Liver (tissue), 9 donors: ENCODE results near the gene IBA57. TPM values are rescaled to one million over a fixed set of nuclear protein-coding genes. Genes with fewer than 3 reads are reported as not detected.
A peak's percentile ranks its signal among the peaks of the same experiment; 100 is the strongest.

Experiments
- DNase-seq: peaks from one replicate; pipeline ENCODE4 v3.0.0-alpha.2; 2017; ENCODE audit warnings: low spot score
- H3K27ac ChIP-seq, 2 donors: one replicate each; pipeline ENCODE4 v1.7.0; 2013; ENCODE audit warnings: inconsistent platforms in 2 of 2, low read length in 2 of 2, control low read depth in 1 of 2, low read depth in 1 of 2, mild to moderate bottlenecking in 1 of 2
- H3K27me3 ChIP-seq, 4 donors: one replicate each; pipeline versions ENCODE4 v1.6.1 to v1.7.0; 2013; ENCODE audit warnings: low read length in 3 of 4, inconsistent platforms in 1 of 4, mild to moderate bottlenecking in 1 of 4, moderate library complexity in 1 of 4; ENCODE audit not compliant: control insufficient read depth in 4 of 4, insufficient read depth in 4 of 4
- H3K36me3 ChIP-seq, 4 donors: one replicate each; pipeline versions ENCODE4 v1.6.1 to v1.7.0; 2013; ENCODE audit warnings: low read length in 3 of 4, mild to moderate bottlenecking in 3 of 4, low read depth in 1 of 4, moderate library complexity in 1 of 4; ENCODE audit not compliant: control insufficient read depth in 4 of 4, insufficient read depth in 3 of 4
- H3K4me1 ChIP-seq, 4 donors: one replicate each; pipeline versions ENCODE4 v1.6.1 to v1.7.0; 2013; ENCODE audit warnings: low read length in 3 of 4, mild to moderate bottlenecking in 3 of 4, moderate library complexity in 1 of 4; ENCODE audit not compliant: control insufficient read depth in 4 of 4, insufficient read depth in 4 of 4
- H3K4me3 ChIP-seq, 3 donors: one replicate each; pipeline versions ENCODE4 v1.6.1 to v1.7.0; 2013; ENCODE audit warnings: low read length in 3 of 3, control low read depth in 1 of 3, low read depth in 1 of 3, mild to moderate bottlenecking in 1 of 3
- H3K9ac ChIP-seq, 2 donors: one replicate each; pipeline ENCODE4 v1.7.0; 2013; ENCODE audit warnings: low read length in 2 of 2, mild to moderate bottlenecking in 2 of 2, moderate library complexity in 2 of 2, control low read depth in 1 of 2, low read depth in 1 of 2
- H3K9me3 ChIP-seq, 4 donors: one replicate each; pipeline versions ENCODE4 v1.6.1 to v1.7.0; 2013; ENCODE audit warnings: low read length in 3 of 4; ENCODE audit not compliant: control insufficient read depth in 4 of 4
- CTCF ChIP-seq: fragments of 150-350 bp; IDR thresholded peaks from 2 replicates; pipeline ENCODE4 v1.5.1; 2017; ENCODE audit warnings: improper control_type of control experiment, low read depth, low read length; ENCODE audit not compliant: missing input control
- EGR1 ChIP-seq, 2 donors: IDR thresholded peaks; 2 replicates each; pipeline ENCODE4 v1.6.1; 2016 to 2018; ENCODE audit warnings: antibody characterized with exemption in 2 of 2, low read depth in 2 of 2
- FOXA1 ChIP-seq: IDR thresholded peaks from 2 replicates; pipeline ENCODE4 v1.6.1; 2016; ENCODE audit warnings: antibody characterized with exemption
- FOXA2 ChIP-seq: IDR thresholded peaks from 2 replicates; pipeline ENCODE4 v1.6.1; 2016; ENCODE audit warnings: antibody characterized with exemption
- GABPA ChIP-seq, 2 donors: IDR thresholded peaks in 1 of 2; conservative IDR thresholded peaks in 1 of 2; 2 replicates each; pipeline ENCODE4 v1.6.1; 2016; ENCODE audit warnings: antibody characterized with exemption in 2 of 2, mild to moderate bottlenecking in 1 of 2, moderate library complexity in 1 of 2
- HNF4A ChIP-seq, 2 donors: conservative IDR thresholded peaks; 2 replicates each; pipeline ENCODE4 v1.6.1; 2016; ENCODE audit warnings: antibody characterized with exemption in 2 of 2, mild to moderate bottlenecking in 2 of 2
- HNF4G ChIP-seq: IDR thresholded peaks from 2 replicates; pipeline ENCODE4 v1.6.1; 2016; ENCODE audit warnings: antibody characterized with exemption
- MAX ChIP-seq: IDR thresholded peaks from 2 replicates; pipeline ENCODE4 v1.6.1; 2016; ENCODE audit warnings: antibody characterized with exemption
- SP1 ChIP-seq: IDR thresholded peaks from 2 replicates; pipeline ENCODE4 v1.6.1; 2018; ENCODE audit warnings: antibody characterized with exemption, mild to moderate bottlenecking
- YY1 ChIP-seq: IDR thresholded peaks from 2 replicates; pipeline ENCODE4 v1.6.1; 2016; ENCODE audit warnings: antibody characterized with exemption, mild to moderate bottlenecking
- ZBTB33 ChIP-seq: IDR thresholded peaks from 2 replicates; pipeline ENCODE4 v1.6.1; 2016; ENCODE audit warnings: antibody characterized with exemption
- WGBS: extraction: QIAGEN DNeasy Blood & Tissue Kit; methylation state at CpG from one replicate; pipeline ENCODE4 v1.1.7; 2013; 5-methylcytosine and 5-hydroxymethylcytosine counted together
- polyA plus RNA-seq, 2 donors: library from polyadenylated mRNA; stranded (reverse) in 1 of 2; unstranded in 1 of 2; fragments of 200-250 nt in 1 of 2; fragments of >200 nt in 1 of 2; fragmentation: Nextera tagmentation in 1 of 2; extraction: Ambion mirVana in 1 of 2; gene quantifications; one replicate each; pipeline versions ENCODE4 v1.2.1 to v1.2.3, GENCODE V29; 2013 to 2015
- total RNA-seq, 2 donors: library from RNA; depleted of rRNA; stranded (reverse); fragments of >200 nt; gene quantifications; one replicate each; pipeline ENCODE4 v1.2.3, GENCODE V29; 2014
- donor health status: healthy.
- donor health status: healthy.
- donor health status: healthy.
- donor health status: healthy.
- donor health status: healthy.

Gene IBA57
- total and polyA plus RNA-seq, 4 donors = 1.6 to 12.0 (median 8.4) TPM

GRCh38 chr1:228211531-228212414 is 46.2 kb downstream of the IBA57 start:
- no peak overlapping the region for H3K27ac ChIP-seq
- TF ChIP-seq FOXA1 (no peak), FOXA2 (no peak), HNF4G (no peak), YY1 (no peak), GABPA (IDR thresholded peaks at IDR 0.05 in 1 of 2, conservative IDR thresholded peaks at IDR 0.05 in 1 of 2) (no peak), EGR1 (IDR thresholded peaks at IDR 0.05; ENCODE audit: low read depth in 2 of 2) (no peak), SP1 (no peak), HNF4A (conservative IDR thresholded peaks at IDR 0.05) (no peak)
- H3K27me3 ChIP-seq = no peaks in the 10 kb centered on the region
- DNase-seq = no peak
- 68% methylated on average over 96 of the region's 96 CpGs for WGBS
- H3K9ac ChIP-seq = no peak overlapping the region
- H3K36me3 ChIP-seq = no peaks in the 10 kb centered on the region
- no peak overlapping the region for H3K4me3 ChIP-seq
- H3K9me3 ChIP-seq = no peaks in the 10 kb centered on the region
- H3K4me1 ChIP-seq = peaks cover 0 to 8% (median 3%) of the 10 kb centered on the region in 4 donors

GRCh38 chr1:228212415-228212965 is 46.9 kb downstream of the IBA57 start:
- DNase-seq = no peak
- 28% methylated on average over 66 of the region's 66 CpGs for WGBS

More at GRCh38 chr1:228212415-228212965, 46.9 kb downstream of the IBA57 start:
- H3K4me3 ChIP-seq = peak overlapping the region in 1 of 3 donors; percentile 54
- no peaks in the 10 kb centered on the region for H3K9me3 ChIP-seq
- TF ChIP-seq CTCF (no peak), ZBTB33 (no peak), FOXA2 (no peak), YY1 (no peak), GABPA (IDR thresholded peaks at IDR 0.05 in 1 of 2, conservative IDR thresholded peaks at IDR 0.05 in 1 of 2) (no peak), MAX (no peak), HNF4G (no peak)
- H3K9ac ChIP-seq = no peak overlapping the region
- no peaks in the 10 kb centered on the region for H3K27me3 ChIP-seq
- no peaks in the 10 kb centered on the region for H3K36me3 ChIP-seq
- peaks cover 0 to 8% (median 3%) of the 10 kb centered on the region in 4 donors for H3K4me1 ChIP-seq
- H3K27ac ChIP-seq = no peak overlapping the region
